BJ (cell line): ENCODE results near the gene KDM2A. TPM values are rescaled to one million over a fixed set of nuclear protein-coding genes. Genes with fewer than 3 reads are reported as not detected.

Source experiments
- CTCF ChIA-PET: fragments of 350-600 bp; formaldehyde crosslinking; extraction: SDS; loops from one replicate; lab custom pipeline; 2021; ENCODE audit warnings: antibody characterized with exemption, inconsistent platforms; lab: Yijun Ruan, JAX
- POLR2A ChIA-PET: fragments of 300-600 bp; sonication (Branson Sonifier 250); formaldehyde crosslinking; extraction: SDS; loops from one replicate; lab custom pipeline; 2021; ENCODE audit warnings: antibody characterized with exemption; lab: Charles Lee
- DNase-seq: peaks from one replicate; pipeline ENCODE4 v3.0.0-alpha.2; 2011; ENCODE audit warnings: low read depth
- H3K27me3 ChIP-seq: 2 replicates; pipeline ENCODE4 v1.6.0; 2011; ENCODE audit warnings: low read length; ENCODE audit not compliant: control insufficient read depth, insufficient read depth
- H3K36me3 ChIP-seq: 2 replicates; pipeline ENCODE4 v1.5.1; 2011; ENCODE audit warnings: low read length; ENCODE audit not compliant: control insufficient read depth, insufficient read depth
- H3K4me3 ChIP-seq: 2 replicates; pipeline ENCODE4 v1.5.1; 2011; ENCODE audit warnings: low read depth, mild to moderate bottlenecking, control low read depth, low read length
- polyA plus RNA-seq: library from polyadenylated mRNA; depleted of rRNA; stranded (reverse); fragments of >200 nt; gene quantifications from 2 replicates; pipeline ENCODE4 v1.2.3, GENCODE V29; 2011
- TF ChIP-seq, protein P1 (sequence below): IDR thresholded peaks from 2 replicates; pipeline ENCODE4 v1.5.1; 2011; ENCODE audit warnings: low read depth, mild to moderate bottlenecking, control low read depth, inconsistent platforms, low read length, moderate library complexity; ENCODE audit not compliant: insufficient read depth

KDM2A gene
- polyA plus RNA-seq, 1 experiment: 63.5 TPM

DNA sequence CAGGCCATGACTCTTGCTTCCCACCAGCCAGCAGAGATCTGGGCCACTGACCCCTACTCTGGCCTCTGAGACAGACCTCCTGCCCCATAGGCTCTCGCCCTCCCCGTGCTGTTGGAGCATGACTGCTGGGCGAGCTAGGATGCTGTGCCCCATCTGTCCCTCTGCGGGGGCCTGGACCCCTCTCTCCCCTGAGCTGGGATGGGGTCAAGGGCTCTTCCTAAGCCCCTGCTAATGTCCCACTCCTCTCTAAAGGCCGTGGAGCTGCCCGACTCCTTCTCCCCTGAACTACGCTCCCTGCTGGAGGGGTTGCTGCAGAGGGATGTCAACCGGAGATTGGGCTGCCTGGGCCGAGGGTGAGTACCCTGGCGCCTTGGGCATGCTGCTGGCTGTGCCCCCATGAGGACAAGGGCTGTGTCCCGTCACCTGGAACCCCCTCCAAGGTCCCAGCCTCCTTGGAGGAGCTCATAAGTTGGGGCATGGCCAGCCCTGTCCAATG lies 163.9 kb downstream of the KDM2A start:
- CTCF ChIA-PET: interaction anchor here (1.5 kb wide), 1 partner anchor 21 kb away, joined by 3 read pairs; no protein-coding TSS in a partner anchor
- TF ChIP-seq, protein P1, sequence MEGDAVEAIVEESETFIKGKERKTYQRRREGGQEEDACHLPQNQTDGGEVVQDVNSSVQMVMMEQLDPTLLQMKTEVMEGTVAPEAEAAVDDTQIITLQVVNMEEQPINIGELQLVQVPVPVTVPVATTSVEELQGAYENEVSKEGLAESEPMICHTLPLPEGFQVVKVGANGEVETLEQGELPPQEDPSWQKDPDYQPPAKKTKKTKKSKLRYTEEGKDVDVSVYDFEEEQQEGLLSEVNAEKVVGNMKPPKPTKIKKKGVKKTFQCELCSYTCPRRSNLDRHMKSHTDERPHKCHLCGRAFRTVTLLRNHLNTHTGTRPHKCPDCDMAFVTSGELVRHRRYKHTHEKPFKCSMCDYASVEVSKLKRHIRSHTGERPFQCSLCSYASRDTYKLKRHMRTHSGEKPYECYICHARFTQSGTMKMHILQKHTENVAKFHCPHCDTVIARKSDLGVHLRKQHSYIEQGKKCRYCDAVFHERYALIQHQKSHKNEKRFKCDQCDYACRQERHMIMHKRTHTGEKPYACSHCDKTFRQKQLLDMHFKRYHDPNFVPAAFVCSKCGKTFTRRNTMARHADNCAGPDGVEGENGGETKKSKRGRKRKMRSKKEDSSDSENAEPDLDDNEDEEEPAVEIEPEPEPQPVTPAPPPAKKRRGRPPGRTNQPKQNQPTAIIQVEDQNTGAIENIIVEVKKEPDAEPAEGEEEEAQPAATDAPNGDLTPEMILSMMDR: no peak
- no peak for DNase-seq
- Histone ChIP-seq H3K27me3 (no peaks in the 10 kb centered on the region), H3K36me3 (peaks cover 57% of the 10 kb centered on the region), H3K4me3 (no peak overlapping the region)
- POLR2A ChIA-PET: interaction anchor here (0.7 kb wide), 1 partner anchor 20 kb away, joined by 5 read pairs; no protein-coding TSS in a partner anchor

DNA sequence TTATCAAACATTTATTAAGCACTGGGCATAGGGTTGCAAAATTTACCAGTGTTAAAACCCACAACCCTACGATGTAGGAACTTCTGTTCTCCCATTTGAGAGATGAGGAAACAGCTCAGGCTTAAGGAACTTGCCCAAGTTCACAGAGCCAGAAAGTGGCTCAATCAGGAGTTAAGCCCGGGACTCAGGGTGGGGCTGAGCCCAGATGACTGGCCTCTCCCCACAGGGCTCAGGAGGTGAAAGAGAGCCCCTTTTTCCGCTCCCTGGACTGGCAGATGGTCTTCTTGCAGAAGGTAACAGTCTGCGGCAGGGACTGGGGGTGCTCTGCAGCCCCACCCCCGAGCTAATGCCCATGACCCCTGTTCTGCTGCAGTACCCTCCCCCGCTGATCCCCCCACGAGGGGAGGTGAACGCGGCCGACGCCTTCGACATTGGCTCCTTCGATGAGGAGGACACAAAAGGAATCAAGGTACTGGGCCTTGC lies 164.5 kb downstream of the KDM2A start:
- ChIA-PET POLR2A (interaction anchor here (0.7 kb wide), 1 partner anchor 21 kb away, joined by 5 read pairs; no protein-coding TSS in a partner anchor), CTCF (no interaction called here)
- H3K4me3 ChIP-seq: no peak overlapping the region
- no peak for DNase-seq
- TF ChIP-seq, protein P1: no peak
- H3K27me3 ChIP-seq: no peaks in the 10 kb centered on the region
- peaks cover 57% of the 10 kb centered on the region for H3K36me3 ChIP-seq

DNA sequence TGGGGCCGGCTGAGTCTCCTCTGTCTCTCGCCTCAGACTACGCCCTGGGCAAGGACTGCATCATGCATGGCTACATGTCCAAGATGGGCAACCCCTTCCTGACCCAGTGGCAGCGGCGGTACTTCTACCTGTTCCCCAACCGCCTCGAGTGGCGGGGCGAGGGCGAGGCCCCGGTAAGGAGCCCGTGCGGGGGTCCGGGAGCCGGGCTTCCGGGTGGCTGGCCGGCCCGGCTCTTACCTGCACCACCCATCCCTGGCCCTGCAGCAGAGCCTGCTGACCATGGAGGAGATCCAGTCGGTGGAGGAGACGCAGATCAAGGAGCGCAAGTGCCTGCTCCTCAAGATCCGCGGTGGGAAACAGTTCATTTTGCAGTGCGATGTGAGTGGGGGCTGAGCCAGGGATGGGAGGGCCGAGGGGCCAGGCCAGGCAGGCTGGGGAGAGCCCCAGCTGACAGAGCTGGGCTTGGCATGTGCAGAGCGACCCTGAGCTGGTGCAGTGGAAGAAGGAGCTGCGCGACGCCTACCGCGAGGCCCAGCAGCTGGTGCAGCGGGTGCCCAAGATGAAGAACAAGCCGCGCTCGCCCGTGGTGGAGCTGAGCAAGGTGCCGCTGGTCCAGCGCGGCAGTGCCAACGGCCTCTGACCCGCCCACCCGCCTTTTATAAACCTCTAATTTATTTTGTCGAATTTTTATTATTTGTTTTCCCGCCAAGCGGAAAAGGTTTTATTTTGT lies 165.9 kb downstream of the KDM2A start:
- ChIA-PET POLR2A (no interaction called here), CTCF (no interaction called here)
- Histone ChIP-seq H3K36me3 (peaks cover 48% of the 10 kb centered on the region), H3K27me3 (no peaks in the 10 kb centered on the region), H3K4me3 (no peak overlapping the region)
- DNase-seq: no peak
- TF ChIP-seq, protein P1: no peak

DNA sequence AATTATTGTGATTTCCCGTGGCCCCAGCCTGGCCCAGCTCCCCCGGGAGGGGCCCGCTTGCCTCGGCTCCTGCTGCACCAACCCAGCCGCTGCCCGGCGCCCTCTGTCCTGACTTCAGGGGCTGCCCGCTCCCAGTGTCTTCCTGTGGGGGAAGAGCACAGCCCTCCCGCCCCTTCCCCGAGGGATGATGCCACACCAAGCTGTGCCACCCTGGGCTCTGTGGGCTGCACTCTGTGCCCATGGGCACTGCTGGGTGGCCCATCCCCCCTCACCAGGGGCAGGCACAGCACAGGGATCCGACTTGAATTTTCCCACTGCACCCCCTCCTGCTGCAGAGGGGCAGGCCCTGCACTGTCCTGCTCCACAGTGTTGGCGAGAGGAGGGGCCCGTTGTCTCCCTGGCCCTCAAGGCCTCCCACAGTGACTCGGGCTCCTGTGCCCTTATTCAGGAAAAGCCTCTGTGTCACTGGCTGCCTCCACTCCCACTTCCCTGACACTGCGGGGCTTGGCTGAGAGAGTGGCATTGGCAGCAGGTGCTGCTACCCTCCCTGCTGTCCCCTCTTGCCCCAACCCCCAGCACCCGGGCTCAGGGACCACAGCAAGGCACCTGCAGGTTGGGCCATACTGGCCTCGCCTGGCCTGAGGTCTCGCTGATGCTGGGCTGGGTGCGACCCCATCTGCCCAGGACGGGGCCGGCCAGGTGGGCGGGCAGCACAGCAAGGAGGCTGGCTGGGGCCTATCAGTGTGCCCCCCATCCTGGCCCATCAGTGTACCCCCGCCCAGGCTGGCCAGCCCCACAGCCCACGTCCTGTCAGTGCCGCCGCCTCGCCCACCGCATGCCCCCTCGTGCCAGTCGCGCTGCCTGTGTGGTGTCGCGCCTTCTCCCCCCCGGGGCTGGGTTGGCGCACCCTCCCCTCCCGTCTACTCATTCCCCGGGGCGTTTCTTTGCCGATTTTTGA lies 166.8 kb downstream of the KDM2A start:
- DNase-seq: no peak
- H3K4me3 ChIP-seq: no peak overlapping the region
- CTCF ChIA-PET: no interaction called here
- TF ChIP-seq, protein P1: no peak
- H3K36me3 ChIP-seq: peaks cover 43% of the 10 kb centered on the region
- POLR2A ChIA-PET: no interaction called here
- H3K27me3 ChIP-seq: no peaks in the 10 kb centered on the region
